Right atrium auricular region (tissue), 2 donors: Measurements from ENCODE around the gene GABRB1. TPM values are rescaled to one million over a fixed set of nuclear protein-coding genes. Genes with fewer than 3 reads are reported as not detected.

ENCODE experiments used
- DNase-seq: peaks from one replicate; pipeline ENCODE4 v3.0.0-alpha.2; 2019; ENCODE audit warnings: low spot score
- H3K27ac ChIP-seq, 2 donors: fragments of 200-600 bp; sonication (generic); 1 replicate in 1 of 2; 2 replicates in 1 of 2; pipeline ENCODE4 v1.5.1; 2016 to 2019
- H3K27me3 ChIP-seq, 2 donors: fragments of 200-600 bp; sonication (generic); one replicate each; pipeline versions ENCODE4 v1.5.1 to v1.6.0; 2017 to 2019
- H3K36me3 ChIP-seq: fragments of 200-600 bp; sonication (generic); one replicate; pipeline ENCODE4 v1.5.1; 2016
- H3K4me1 ChIP-seq, 2 donors: fragments of 200-600 bp; sonication (generic); one replicate each; pipeline versions ENCODE4 v1.5.1 to v1.6.0; 2017 to 2019
- H3K4me3 ChIP-seq, 2 donors: fragments of 200-600 bp; sonication (generic); 1 replicate in 1 of 2; 2 replicates in 1 of 2; pipeline ENCODE4 v1.5.1; 2017 to 2019; ENCODE audit warnings: mild to moderate bottlenecking in 1 of 2, moderate library complexity in 1 of 2
- H3K9me3 ChIP-seq, 2 donors: fragments of 200-600 bp; sonication (generic); one replicate each; pipeline ENCODE4 v1.5.1; 2019
- CTCF ChIP-seq, 2 donors: fragments of 200-600 bp; sonication (generic); IDR thresholded peaks; one replicate each; pipeline ENCODE4 v1.5.1; 2019; ENCODE audit warnings: antibody characterized with exemption in 2 of 2
- total RNA-seq, 2 donors: library from RNA; depleted of rRNA; stranded (reverse); fragments of >200 nt; gene quantifications; one replicate each; pipeline ENCODE4 v1.1.0, GENCODE V29; 2016

Gene GABRB1
- total RNA-seq, 2 donors from 2014 or later = 1.1 to 2.6 TPM

- TF ChIP-seq CTCF (IDR thresholded peaks at IDR 0.05) = no peak
- Histone ChIP-seq H3K4me3 (no peak overlapping the region), H3K36me3 (no peaks in the 10 kb centered on the region), H3K27me3 (no peaks in the 10 kb centered on the region), H3K9me3 (no peaks in the 10 kb centered on the region), H3K27ac (no peak overlapping the region), H3K4me1 (no peaks in the 10 kb centered on the region)
- no peak for DNase-seq
These were observed 294.7 kb downstream of the GABRB1 start for GRCh38 chr4:47326025-47326424.

- Histone ChIP-seq H3K4me3 (no peak overlapping the region), H3K9me3 (no peaks in the 10 kb centered on the region), H3K36me3 (no peaks in the 10 kb centered on the region), H3K27ac (no peak overlapping the region), H3K27me3 (no peaks in the 10 kb centered on the region), H3K4me1 (no peaks in the 10 kb centered on the region)
- no peak for DNase-seq
- TF ChIP-seq CTCF (IDR thresholded peaks at IDR 0.05) = no peak
These were observed 299.5 kb downstream of the GABRB1 start for GRCh38 chr4:47330866-47331265.

GRCh38 chr4:47334652-47335051, 303.3 kb downstream of the GABRB1 start:
- no peaks in the 10 kb centered on the region for H3K36me3 ChIP-seq
- H3K27me3 ChIP-seq = no peaks in the 10 kb centered on the region
- H3K27ac ChIP-seq = no peak overlapping the region
- no peak overlapping the region for H3K4me3 ChIP-seq
- DNase-seq = no peak
- no peaks in the 10 kb centered on the region for H3K4me1 ChIP-seq
- H3K9me3 ChIP-seq = no peaks in the 10 kb centered on the region
- no peak for TF ChIP-seq CTCF (IDR thresholded peaks at IDR 0.05)

GRCh38 chr4:47337893-47338292, 306.5 kb downstream of the GABRB1 start:
- no peak for TF ChIP-seq CTCF (IDR thresholded peaks at IDR 0.05)
- Histone ChIP-seq H3K4me1 (no peaks in the 10 kb centered on the region), H3K9me3 (no peaks in the 10 kb centered on the region), H3K4me3 (no peak overlapping the region), H3K27ac (no peak overlapping the region), H3K27me3 (no peaks in the 10 kb centered on the region), H3K36me3 (no peaks in the 10 kb centered on the region)
- no peak for DNase-seq

DNA sequence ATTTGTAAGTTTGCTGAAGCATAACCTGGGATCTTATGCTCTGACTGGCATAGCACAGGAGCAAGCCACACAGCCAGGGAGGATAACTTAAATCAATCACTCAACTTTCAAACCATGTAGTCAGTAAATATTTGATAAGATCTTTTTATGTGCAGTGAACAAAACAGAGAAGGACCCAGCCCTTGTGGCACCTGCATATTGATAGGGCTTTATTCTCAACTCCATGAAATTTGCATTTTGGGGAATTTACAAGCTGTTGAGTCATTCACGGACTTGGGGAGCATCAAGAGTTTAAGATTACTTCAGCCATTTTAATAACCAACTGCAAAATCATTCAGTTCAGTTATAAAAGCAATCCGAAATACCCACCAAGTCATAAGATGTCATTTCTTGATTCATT, 309.5 kb downstream of the GABRB1 start:
- DNase-seq = no peak
- Histone ChIP-seq H3K4me3 (no peak overlapping the region), H3K27me3 (no peaks in the 10 kb centered on the region), H3K9me3 (no peaks in the 10 kb centered on the region), H3K36me3 (no peaks in the 10 kb centered on the region), H3K4me1 (no peaks in the 10 kb centered on the region), H3K27ac (no peak overlapping the region)
- TF ChIP-seq CTCF (IDR thresholded peaks at IDR 0.05) = no peak

GRCh38 chr4:47342796-47343195, 311.4 kb downstream of the GABRB1 start:
- H3K27me3 ChIP-seq = no peaks in the 10 kb centered on the region
- H3K4me3 ChIP-seq = no peak overlapping the region
- H3K9me3 ChIP-seq = no peaks in the 10 kb centered on the region
- no peak for DNase-seq
- TF ChIP-seq CTCF (IDR thresholded peaks at IDR 0.05) = no peak
- no peaks in the 10 kb centered on the region for H3K4me1 ChIP-seq
- no peak overlapping the region for H3K27ac ChIP-seq
- no peaks in the 10 kb centered on the region for H3K36me3 ChIP-seq
